Heart right ventricle (tissue), 16 donors: ENCODE results near the gene TRABD. TPM values are rescaled to one million over a fixed set of nuclear protein-coding genes. Genes with fewer than 3 reads are reported as not detected.
"Not testable (repeated sequence)": the region's sequence is repeated elsewhere in the genome, so short reads cannot be mapped to it uniquely, and the experiment has no call there.

Source experiments
- ATAC-seq, 8 donors: fragments of 200-7000 bp; cut with Tn5 transposase; one replicate each; pipeline ENCODE4 v1.9.1; 2020; ENCODE audit warnings: mild to moderate bottlenecking in 8 of 8, moderate library complexity in 8 of 8, moderate number of reproducible peaks in 1 of 8
- DNase-seq, 2 donors: peaks; one replicate each; pipeline ENCODE4 v3.0.0-alpha.2; 2020
- H3K27ac ChIP-seq, 10 donors: fragments of 200-600 bp; sonication (generic) in 2 of 10; one replicate each; pipeline versions ENCODE4 v1.5.0 to v1.8.0; 2020 to 2022; ENCODE audit warnings: mild to moderate bottlenecking in 3 of 10
- H3K27me3 ChIP-seq, 7 donors: fragments of 200-600 bp; one replicate each; pipeline ENCODE4 v1.8.0; 2021 to 2022; ENCODE audit warnings: mild to moderate bottlenecking in 2 of 7
- H3K36me3 ChIP-seq, 9 donors: fragments of 200-600 bp; sonication (generic) in 1 of 9; one replicate each; pipeline versions ENCODE4 v1.5.0 to v1.8.0; 2020 to 2022; ENCODE audit warnings: mild to moderate bottlenecking in 2 of 9
- H3K4me1 ChIP-seq, 9 donors: fragments of 200-600 bp; sonication (generic) in 1 of 9; one replicate each; pipeline versions ENCODE4 v1.5.0 to v1.8.0; 2020 to 2022; ENCODE audit warnings: mild to moderate bottlenecking in 4 of 9
- H3K4me3 ChIP-seq, 10 donors: fragments of 200-600 bp; sonication (generic) in 2 of 10; one replicate each; pipeline versions ENCODE4 v1.5.0 to v1.8.0; 2020 to 2022; ENCODE audit warnings: mild to moderate bottlenecking in 7 of 10, moderate library complexity in 2 of 10
- H3K9me3 ChIP-seq, 11 donors: fragments of 200-600 bp in 10 of 11; sonication (generic) in 2 of 11; one replicate each; pipeline versions ENCODE4 v1.5.0 to v1.8.0; 2013 to 2022; ENCODE audit warnings: mild to moderate bottlenecking in 2 of 11, control low read depth in 1 of 11, moderate library complexity in 1 of 11
- CTCF ChIP-seq, 9 donors: fragments of 200-600 bp; sonication (generic) in 2 of 9; IDR thresholded peaks; one replicate each; pipeline versions ENCODE4 v1.5.0 to v1.8.0; 2021 to 2022; ENCODE audit warnings: antibody characterized with exemption in 9 of 9, mild to moderate bottlenecking in 5 of 9, moderate library complexity in 1 of 9
- WGBS, 2 donors: extraction: QIAGEN DNeasy Blood & Tissue Kit; methylation state at CpG; one replicate each; pipeline ENCODE4 v1.1.7; 2013; ENCODE audit warnings: inconsistent platforms in 1 of 2; 5-methylcytosine and 5-hydroxymethylcytosine counted together
- intact Hi-C, 10 donors: fragments of 100-400 bp; cut with DNase I; formaldehyde crosslinking; loops; one replicate each; pipeline versions ENCODE4 v1.11.1 to v1.14.2; 2022
- polyA plus RNA-seq, 2 donors: library from polyadenylated mRNA; stranded (reverse); fragments of 200-250 nt; gene quantifications; one replicate each; pipeline ENCODE4 v1.2.3, GENCODE V29; 2013
- total RNA-seq, 10 donors: library from RNA; stranded (reverse); fragmentation: NEBNext Ultra II Directional in 3 of 10; extraction: Animal tissue kit (Norgen Biotek cat#: 25700) in 3 of 10; gene quantifications; one replicate each; pipeline versions ENCODE4 v1.2.1 to v1.2.4, GENCODE V29; 2021 to 2023
- donor health status: Arrhythmogenic right ventricular cardiomyopathy.
- donor health status: ischemic (EF 13 %, LVEDD 7.1; RV severe dilation, severe dysfunction).
- donor health status: healthy with polysubstance abuse.
- donor health status: DM: no; HTN: yes; CAD: no.
- donor health status: DM: no; HTN: no; CAD: no.
- donor health status: ischemic (EF 25% LVEDD 6.9; RV normal size, moderate dysfunction).
- donor health status: ischemic (EF 25% LVEDD 5.7; RV mildly dilated, moderate dysfunction).
- donor health status: healthy.
- donor health status: DM: yes; HTN: yes; CAD: no.
- donor health status: Ischemic cardiomyopathy.
- donor health status: ischemic (EF 35%, LVEDD 5.7; RV mildly dilated, moderate dysfunction).
- donor health status: nonischemic (EF 11% LVEDD 7.7; RV severe dilation, severe dysfunction).
- donor health status: DM: yes; HTN: yes; CAD: no.
- donor health status: PGD.
- donor health status: ischemic (EF 29% LVEDD 5.4; RV normal size, mild dysfunction).
- donor health status: nonischemic (EF 23%, LVEDD 6.1; RV moderate dilation, normal function).

TRABD gene
- total and polyA plus RNA-seq, 12 donors: 13.6 to 40.8 (median 19.0) TPM

GRCh38 chr22:50162391-50162956 lies 23.2 kb upstream of the TRABD start:
- Histone ChIP-seq H3K27me3 (peaks cover 0 to 28% (median 16%) of the 10 kb centered on the region in 7 donors), H3K4me1 (no peaks in the 10 kb centered on the region), H3K9me3 (no peaks in the 10 kb centered on the region), H3K27ac (no peak overlapping the region), H3K4me3 (no peak overlapping the region), H3K36me3 (no peaks in the 10 kb centered on the region)
- 86 to 87% methylated on average over 10 of the region's 10 CpGs for WGBS, 2 donors
- DNase-seq: no peak
- TF ChIP-seq CTCF (IDR thresholded peaks at IDR 0.05): no peak
- peak in 1 of 8 donors; percentile 10 for ATAC-seq
- intact Hi-C loops: no loop called here

- Histone ChIP-seq H3K27me3 (peaks cover 0 to 25% (median 17%) of the 10 kb centered on the region in 7 donors), H3K36me3 (no peaks in the 10 kb centered on the region), H3K4me3 (no peak overlapping the region), H3K4me1 (peaks cover 0 to 7% (median 5%) of the 10 kb centered on the region in 9 donors), H3K27ac (no peak overlapping the region), H3K9me3 (no peaks in the 10 kb centered on the region)
- DNase-seq (no peak), ATAC-seq (no peak)
- intact Hi-C loops: no loop called here
- TF ChIP-seq CTCF (IDR thresholded peaks at IDR 0.05): no peak
- WGBS, 2 donors: 96% methylated on average over 28 of the region's 28 CpGs
Observed at GRCh38 chr22:50165436-50166123, 20.1 kb upstream of the TRABD start.

GRCh38 chr22:50167689-50168489 lies 17.8 kb upstream of the TRABD start:
- DNase-seq: no peak
- H3K9me3 ChIP-seq: no peaks in the 10 kb centered on the region
- H3K4me3 ChIP-seq: no peak overlapping the region
- WGBS, 2 donors: 31 to 40% methylated on average over 11 of the region's 11 CpGs
- no peak for TF ChIP-seq CTCF (IDR thresholded peaks at IDR 0.05)
- no peaks in the 10 kb centered on the region for H3K36me3 ChIP-seq
- H3K27ac ChIP-seq: no peak overlapping the region
- intact Hi-C loops: no loop called here
- H3K27me3 ChIP-seq: peaks cover 5 to 45% (median 33%) of the 10 kb centered on the region in 7 donors
- no peak for ATAC-seq
- peaks cover 0 to 13% (median 6%) of the 10 kb centered on the region in 9 donors for H3K4me1 ChIP-seq

GRCh38 chr22:50168490-50169180 lies 17.1 kb upstream of the TRABD start:
- H3K27me3 ChIP-seq: peaks cover 5 to 45% (median 35%) of the 10 kb centered on the region in 7 donors
- 30 to 47% methylated on average over 5 of the region's 5 CpGs for WGBS, 2 donors
- intact Hi-C loops: not testable (repeated sequence)

More at GRCh38 chr22:50168490-50169180, 17.1 kb upstream of the TRABD start:
- H3K36me3 ChIP-seq, H3K4me3 ChIP-seq, H3K9me3 ChIP-seq, H3K27ac ChIP-seq, DNase-seq, ATAC-seq: not testable (repeated sequence)
- H3K4me1 ChIP-seq: peaks cover 0 to 13% (median 6%) of the 10 kb centered on the region in 9 donors
